Mucosa of rectum (tissue), 2 donors: Measurements from ENCODE around the gene CD48.

Source experiments
- H3K27ac ChIP-seq, 2 donors: one replicate each; pipeline ENCODE4 v1.7.0; 2013; ENCODE audit warnings: inconsistent platforms in 2 of 2, low read depth in 2 of 2, low read length in 2 of 2
- H3K27me3 ChIP-seq, 2 donors: one replicate each; pipeline ENCODE4 v1.7.0; 2013; ENCODE audit warnings: low read length in 2 of 2; ENCODE audit not compliant: control insufficient read depth in 2 of 2, insufficient read depth in 2 of 2
- H3K36me3 ChIP-seq, 2 donors: one replicate each; pipeline ENCODE4 v1.7.0; 2013; ENCODE audit warnings: low read length in 2 of 2; ENCODE audit not compliant: control insufficient read depth in 2 of 2, insufficient read depth in 2 of 2
- H3K4me1 ChIP-seq, 2 donors: one replicate each; pipeline ENCODE4 v1.7.0; 2013; ENCODE audit warnings: low read length in 2 of 2, mild to moderate bottlenecking in 1 of 2; ENCODE audit not compliant: control insufficient read depth in 2 of 2, insufficient read depth in 2 of 2
- H3K4me3 ChIP-seq, 2 donors: one replicate each; pipeline ENCODE4 v1.7.0; 2013; ENCODE audit warnings: low read length in 2 of 2
- H3K9ac ChIP-seq, 2 donors: one replicate each; pipeline ENCODE4 v1.7.0; 2013; ENCODE audit warnings: low read length in 2 of 2, low read depth in 1 of 2, mild to moderate bottlenecking in 1 of 2
- H3K9me3 ChIP-seq, 2 donors: one replicate each; pipeline ENCODE4 v1.7.0; 2013; ENCODE audit warnings: low read length in 2 of 2; ENCODE audit not compliant: control insufficient read depth in 2 of 2
- donor health status: healthy.
- donor health status: Normal muscosa, but diverticular disease.

The CD48 gene

DNA sequence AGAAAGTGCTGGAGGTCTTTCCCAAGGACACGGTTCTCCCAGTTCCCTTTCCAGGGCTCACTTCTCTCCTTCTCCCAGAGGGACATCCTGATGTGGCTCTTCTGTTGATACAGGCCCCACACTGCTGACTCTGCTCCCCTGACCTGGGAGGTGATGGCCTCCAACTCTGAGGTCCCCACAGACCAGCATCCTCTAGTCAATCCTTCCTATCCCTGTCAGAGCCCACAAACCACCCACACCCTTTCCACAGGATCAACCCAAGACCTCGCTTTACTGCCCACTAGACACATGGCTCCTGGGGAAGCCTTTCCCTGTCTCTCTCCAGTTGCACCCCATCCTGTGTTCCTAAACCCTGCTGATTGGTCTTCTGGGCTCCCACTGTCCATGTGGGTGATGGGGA, 39.0 kb upstream of the CD48 start:
- Histone ChIP-seq H3K4me1 (no peaks in the 10 kb centered on the region), H3K4me3 (no peak overlapping the region), H3K36me3 (no peaks in the 10 kb centered on the region), H3K9ac (no peak overlapping the region), H3K27ac (no peak overlapping the region), H3K27me3 (no peaks in the 10 kb centered on the region), H3K9me3 (no peaks in the 10 kb centered on the region)

DNA sequence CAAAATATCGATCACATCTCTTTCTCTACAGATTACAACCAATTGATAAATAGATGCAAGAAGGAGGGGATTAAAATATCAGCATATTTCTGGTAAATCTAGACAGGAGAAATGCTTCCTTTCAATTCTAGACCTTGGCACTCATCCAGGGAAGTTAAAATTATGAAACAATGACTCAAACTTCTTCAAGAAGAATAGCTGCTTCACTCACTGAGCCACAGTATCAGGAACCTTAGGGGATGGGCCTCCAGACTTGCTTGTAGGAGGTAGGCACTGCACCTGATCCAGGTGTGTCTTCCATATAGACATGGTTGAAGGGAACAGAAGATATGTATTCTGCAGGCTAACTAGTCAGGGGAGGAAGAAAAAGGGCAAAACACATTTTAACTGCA, 37.3 kb upstream of the CD48 start:
- Histone ChIP-seq H3K4me1 (no peaks in the 10 kb centered on the region), H3K27me3 (no peaks in the 10 kb centered on the region), H3K9me3 (no peaks in the 10 kb centered on the region), H3K9ac (no peak overlapping the region), H3K27ac (no peak overlapping the region), H3K36me3 (no peaks in the 10 kb centered on the region), H3K4me3 (no peak overlapping the region)

DNA sequence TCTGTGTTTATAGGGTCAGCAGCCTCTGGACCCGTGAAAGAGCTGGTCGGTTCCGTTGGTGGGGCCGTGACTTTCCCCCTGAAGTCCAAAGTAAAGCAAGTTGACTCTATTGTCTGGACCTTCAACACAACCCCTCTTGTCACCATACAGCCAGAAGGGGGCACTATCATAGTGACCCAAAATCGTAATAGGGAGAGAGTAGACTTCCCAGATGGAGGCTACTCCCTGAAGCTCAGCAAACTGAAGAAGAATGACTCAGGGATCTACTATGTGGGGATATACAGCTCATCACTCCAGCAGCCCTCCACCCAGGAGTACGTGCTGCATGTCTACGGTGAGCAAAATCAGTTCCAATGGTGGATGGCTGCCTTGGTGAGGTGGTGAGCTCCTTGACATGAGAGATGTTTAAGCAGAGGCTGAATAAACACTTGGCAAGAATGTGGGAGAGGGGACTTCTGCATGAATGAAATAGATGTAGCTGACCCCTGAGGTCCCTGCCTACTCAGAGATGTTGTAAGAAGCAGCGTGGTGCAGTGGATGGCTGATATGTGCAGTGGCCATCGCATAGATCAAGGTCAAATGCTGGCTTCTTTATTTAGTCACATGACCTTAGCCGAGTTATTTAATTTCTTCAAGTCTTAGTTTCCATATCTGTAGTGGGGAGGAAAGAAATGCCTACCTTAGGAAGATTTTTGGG, 36.7 kb upstream of the CD48 start:
- Histone ChIP-seq H3K4me1 (no peaks in the 10 kb centered on the region), H3K4me3 (no peak overlapping the region), H3K27me3 (no peaks in the 10 kb centered on the region), H3K36me3 (no peaks in the 10 kb centered on the region), H3K27ac (no peak overlapping the region), H3K9me3 (no peaks in the 10 kb centered on the region), H3K9ac (no peak overlapping the region)

DNA sequence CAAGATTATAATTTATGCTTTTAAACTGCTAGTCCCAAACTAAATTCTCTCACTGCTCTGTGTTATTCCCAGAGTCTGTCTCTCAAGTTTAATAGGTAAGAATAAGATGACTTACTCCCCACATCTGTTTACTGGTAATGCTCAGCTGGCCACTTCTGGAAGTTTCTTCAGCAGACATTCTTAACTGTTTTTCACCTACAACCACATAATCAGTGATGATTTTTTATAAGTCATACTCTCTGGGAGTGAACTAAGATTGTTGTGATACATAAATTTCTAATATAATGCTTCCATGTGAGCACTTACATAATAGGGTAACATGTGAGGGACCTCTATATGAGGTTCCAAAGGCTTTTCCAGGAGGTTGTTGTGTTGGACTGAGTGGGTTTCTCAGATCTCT, 36.1 kb upstream of the CD48 start:
- Histone ChIP-seq H3K27ac (no peak overlapping the region), H3K9ac (no peak overlapping the region), H3K9me3 (no peaks in the 10 kb centered on the region), H3K4me1 (no peaks in the 10 kb centered on the region), H3K4me3 (no peak overlapping the region), H3K36me3 (no peaks in the 10 kb centered on the region), H3K27me3 (no peaks in the 10 kb centered on the region)

- Histone ChIP-seq H3K4me3 (no peak overlapping the region), H3K27me3 (no peaks in the 10 kb centered on the region), H3K4me1 (no peaks in the 10 kb centered on the region)
Observed at GRCh38 chr1:160746836-160747500, 35.3 kb upstream of the CD48 start.

DNA sequence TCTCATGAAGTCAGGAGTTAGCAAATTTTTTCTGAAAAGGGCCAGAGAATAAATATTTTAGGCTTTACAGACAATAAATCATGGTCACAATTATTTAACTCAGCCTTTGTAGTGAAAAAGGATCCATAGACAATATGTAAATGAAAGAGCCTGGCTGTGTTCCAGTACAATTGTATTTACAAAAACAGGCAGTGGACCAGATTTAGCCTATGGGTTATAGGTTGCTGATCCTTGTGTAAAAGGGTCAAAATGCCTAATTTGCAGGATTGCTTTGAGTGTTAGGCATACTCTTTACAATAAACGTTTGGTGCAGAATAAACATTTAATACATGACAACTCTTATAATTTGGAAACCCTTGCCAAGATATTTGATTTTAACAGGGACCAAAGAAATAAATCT, 33.9 kb upstream of the CD48 start:
- Histone ChIP-seq H3K27ac (no peak overlapping the region), H3K27me3 (no peaks in the 10 kb centered on the region), H3K4me3 (no peak overlapping the region), H3K4me1 (no peaks in the 10 kb centered on the region), H3K36me3 (no peaks in the 10 kb centered on the region), H3K9ac (no peak overlapping the region), H3K9me3 (no peaks in the 10 kb centered on the region)

More at GRCh38 chr1:160746836-160747500, 35.3 kb upstream of the CD48 start:
- no peaks in the 10 kb centered on the region for H3K36me3 ChIP-seq
- H3K9ac ChIP-seq, result no peak overlapping the region
- no peaks in the 10 kb centered on the region for H3K9me3 ChIP-seq
- H3K27ac ChIP-seq, result no peak overlapping the region

DNA sequence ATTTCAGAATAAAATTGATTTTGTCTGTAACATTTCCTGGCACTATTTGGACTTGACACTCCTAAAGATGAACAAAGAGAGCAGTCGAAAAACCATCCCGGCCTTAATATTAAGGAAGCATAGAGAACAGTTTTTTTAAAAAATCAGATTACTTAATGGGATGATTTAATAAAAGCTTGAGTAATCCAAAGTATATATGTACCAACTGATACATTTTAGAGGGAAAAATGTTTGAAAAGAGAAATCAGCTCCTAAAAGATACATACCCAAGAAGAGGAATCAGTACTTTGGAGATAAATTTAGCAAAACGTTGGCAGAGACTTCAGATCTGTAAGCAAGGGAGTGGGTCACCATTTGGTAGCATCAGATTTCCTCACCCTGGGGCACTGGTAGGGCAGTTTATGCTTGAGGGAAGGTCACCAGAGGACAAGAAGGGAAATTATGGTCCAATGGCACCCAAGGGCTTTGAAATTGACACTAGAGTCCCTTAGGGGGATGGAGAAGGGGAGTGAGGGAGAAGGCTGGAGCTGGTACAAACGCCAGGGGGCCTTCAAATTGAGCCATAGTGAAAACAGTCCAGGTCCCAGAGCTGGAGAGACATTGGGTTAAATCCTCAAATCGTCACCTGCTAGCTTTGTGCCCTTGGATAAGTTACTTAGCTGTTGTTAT, 33.4 kb upstream of the CD48 start:
- Histone ChIP-seq H3K27me3 (no peaks in the 10 kb centered on the region), H3K4me3 (no peak overlapping the region), H3K9me3 (no peaks in the 10 kb centered on the region), H3K36me3 (no peaks in the 10 kb centered on the region), H3K27ac (no peak overlapping the region), H3K9ac (no peak overlapping the region), H3K4me1 (no peaks in the 10 kb centered on the region)

DNA sequence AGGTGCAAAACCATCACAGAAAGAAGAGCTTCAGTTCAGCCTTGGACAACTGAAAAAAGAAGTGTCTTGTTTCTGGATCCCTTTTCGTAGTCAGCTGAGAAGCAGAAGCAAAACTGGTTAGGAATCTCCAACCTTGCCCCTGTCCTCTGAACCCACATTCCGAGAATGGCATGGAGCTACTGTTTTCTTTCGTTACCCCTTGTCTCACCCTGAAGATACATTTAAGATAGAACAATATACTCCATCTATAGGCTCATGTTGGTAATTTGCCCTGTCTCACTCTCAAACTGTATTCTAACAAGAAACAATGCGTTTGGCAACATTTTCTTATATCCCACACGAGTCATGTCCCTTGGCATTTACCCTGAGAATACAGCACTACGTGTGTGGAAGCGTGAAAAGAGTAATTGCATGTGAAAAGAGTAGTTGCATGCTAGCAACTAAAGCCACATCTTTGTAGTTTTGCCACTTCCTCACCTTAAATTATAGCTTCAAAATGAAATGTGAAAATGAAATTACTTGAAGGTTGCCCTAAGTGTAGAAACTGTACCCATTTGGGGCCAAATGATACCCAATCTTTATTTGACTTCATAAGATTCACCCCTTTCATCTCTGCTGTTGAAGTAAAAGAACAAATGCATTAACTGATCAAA, 32.7 kb upstream of the CD48 start:
- Histone ChIP-seq H3K9me3 (no peaks in the 10 kb centered on the region), H3K27me3 (no peaks in the 10 kb centered on the region), H3K4me1 (no peaks in the 10 kb centered on the region), H3K27ac (peak overlapping the region in 1 of 2 donors; percentile 43), H3K36me3 (no peaks in the 10 kb centered on the region), H3K9ac (peak overlapping the region in 1 of 2 donors; percentile 36), H3K4me3 (peak overlapping the region in 1 of 2 donors; percentile 13)

DNA sequence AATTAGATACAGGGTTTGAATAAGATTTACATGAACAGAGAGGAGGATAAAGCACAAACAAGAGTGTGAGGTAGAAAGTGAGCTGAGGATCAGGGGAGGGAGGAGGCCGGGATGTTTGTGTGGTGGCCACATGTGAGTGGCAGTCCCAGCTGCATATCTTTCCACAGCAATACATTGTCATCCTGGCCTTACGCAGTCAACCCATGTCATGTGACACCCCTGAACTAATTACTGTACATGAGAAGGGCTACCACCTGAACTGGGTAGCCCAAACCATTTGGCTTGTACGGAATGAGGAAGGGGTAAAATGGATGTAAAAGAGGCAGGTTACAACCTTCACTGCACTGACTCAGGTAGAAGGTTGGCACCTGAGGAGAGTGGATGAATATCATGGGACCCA, 31.6 kb upstream of the CD48 start:
- H3K36me3 ChIP-seq, result no peaks in the 10 kb centered on the region

More for the DNA sequence above, 31.6 kb upstream of the CD48 start:
- H3K9ac ChIP-seq, result no peak overlapping the region
- H3K27me3 ChIP-seq, result no peaks in the 10 kb centered on the region
- H3K4me1 ChIP-seq, result no peaks in the 10 kb centered on the region
- peak overlapping the region; percentile 2 to 43 for H3K27ac ChIP-seq
- H3K9me3 ChIP-seq, result no peaks in the 10 kb centered on the region
- H3K4me3 ChIP-seq, result no peak overlapping the region
